Measurements from ENCODE around the gene AGPAT4. TPM values are rescaled to one million over a fixed set of nuclear protein-coding genes. Genes with fewer than 3 reads are reported as not detected.

The AGPAT4 gene
- total and polyA plus RNA-seq, 2 donors (not counting 3 experiments of a cell fraction or from before 2014, with no cell fraction given), result 10.2 to 15.2 TPM

GRCh38 chr6:161200610-161201370 is 73.1 kb downstream of the AGPAT4 start:
- Histone ChIP-seq H3K79me2 (ENCODE audit: control insufficient read depth, insufficient read depth, low read length) (no peaks in the 10 kb centered on the region), H4K20me1 (replicated peaks; ENCODE audit: control insufficient read depth, extremely low read depth, insufficient read depth, low read length) (no peaks in the 10 kb centered on the region), H3K27ac (ENCODE audit: insufficient read depth, low read depth, low read length) (no peak overlapping the region), H3K4me2 (ENCODE audit: insufficient read depth, low read length) (no peak overlapping the region), H3K4me3 (replicated peaks in 1 of 3; ENCODE audit: insufficient read depth in 1 of 3, low read depth in 1 of 3, low read length in 3 of 3) (no peak overlapping the region), H3K27me3 (ENCODE audit: control insufficient read depth in 2 of 2, insufficient read depth in 2 of 2, low read length in 2 of 2) (no peaks in the 10 kb centered on the region), H3K4me1 (ENCODE audit: control insufficient read depth, extremely low read depth, insufficient read depth, low read length) (no peaks in the 10 kb centered on the region), H3K9ac (replicated peaks; ENCODE audit: extremely low read depth, insufficient read depth, low read length) (no peak overlapping the region), H3K36me3 (ENCODE audit: control insufficient read depth in 2 of 2, extremely low read depth in 1 of 2, insufficient read depth in 2 of 2, low read length in 2 of 2) (no peaks in the 10 kb centered on the region), H3K9me1 (replicated peaks; ENCODE audit: control insufficient read depth, extremely low read depth, insufficient read depth, low read length) (no peaks in the 10 kb centered on the region), H2AFZ (ENCODE audit: low read depth, low read length) (no peak overlapping the region), H3K9me3 (replicated peaks; ENCODE audit: control insufficient read depth, insufficient read depth, low read length) (no peaks in the 10 kb centered on the region)
- CTCF ChIA-PET, result interaction anchor here (0.8 kb wide), 1 partner anchor 8 kb away, joined by 3 read pairs; no protein-coding TSS in a partner anchor
- intact Hi-C loops (cut with micrococcal nuclease) (no loop called here), dilution Hi-C loops (cut with MboI; ENCODE audit: extremely low pct_ligation_motif_present, low sequenced_read_pairs) (no loop called here)
- no peak for TF ChIP-seq POLR2A (IDR thresholded peaks at IDR 0.05; ENCODE audit: low read depth, low read length)
- no peak for TF ChIP-seq MYC (IDR thresholded peaks at IDR 0.05; ENCODE audit: low read depth, low read length)
- TF ChIP-seq FOS (IDR thresholded peaks at IDR 0.05; ENCODE audit: borderline replicate concordance, insufficient read depth, low read length), result no peak
- no peak for TF ChIP-seq EZH2 (IDR thresholded peaks at IDR 0.05; ENCODE audit: borderline replicate concordance, low read depth, low read length, severe bottlenecking)
- no peak for TF ChIP-seq GATA2 (IDR thresholded peaks at IDR 0.05; ENCODE audit: insufficient read depth, insufficient read length, low read depth, low read length)
- no peak for TF ChIP-seq POLR2AphosphoS5 (IDR thresholded peaks at IDR 0.05; ENCODE audit: insufficient read depth, low read depth, low read length)
- TF ChIP-seq JUN (IDR thresholded peaks at IDR 0.05; ENCODE audit: borderline replicate concordance, insufficient read depth, insufficient read length, low read depth), result no peak
- TF ChIP-seq CTCF (IDR thresholded peaks at IDR 0.05; ENCODE audit: extremely low read depth in 1 of 2, insufficient read depth in 1 of 2, low read depth in 1 of 2, low read length in 2 of 2), result no peak
- TF ChIP-seq MAX (IDR thresholded peaks at IDR 0.05; ENCODE audit: insufficient read depth, insufficient read length), result no peak
- FAIRE-seq, result no peak
- POLR2A ChIA-PET, result no interaction called here
- BruUV-seq (replicated peaks), result no TSS peak
- no peak for DNase-seq (ENCODE audit: low read depth, low spot score)
